Measurements from ENCODE around the gene HES7.
"Not testable (repeated sequence)": the region's sequence is repeated elsewhere in the genome, so short reads cannot be mapped to it uniquely, and the experiment has no call there.

Gene HES7

DNA sequence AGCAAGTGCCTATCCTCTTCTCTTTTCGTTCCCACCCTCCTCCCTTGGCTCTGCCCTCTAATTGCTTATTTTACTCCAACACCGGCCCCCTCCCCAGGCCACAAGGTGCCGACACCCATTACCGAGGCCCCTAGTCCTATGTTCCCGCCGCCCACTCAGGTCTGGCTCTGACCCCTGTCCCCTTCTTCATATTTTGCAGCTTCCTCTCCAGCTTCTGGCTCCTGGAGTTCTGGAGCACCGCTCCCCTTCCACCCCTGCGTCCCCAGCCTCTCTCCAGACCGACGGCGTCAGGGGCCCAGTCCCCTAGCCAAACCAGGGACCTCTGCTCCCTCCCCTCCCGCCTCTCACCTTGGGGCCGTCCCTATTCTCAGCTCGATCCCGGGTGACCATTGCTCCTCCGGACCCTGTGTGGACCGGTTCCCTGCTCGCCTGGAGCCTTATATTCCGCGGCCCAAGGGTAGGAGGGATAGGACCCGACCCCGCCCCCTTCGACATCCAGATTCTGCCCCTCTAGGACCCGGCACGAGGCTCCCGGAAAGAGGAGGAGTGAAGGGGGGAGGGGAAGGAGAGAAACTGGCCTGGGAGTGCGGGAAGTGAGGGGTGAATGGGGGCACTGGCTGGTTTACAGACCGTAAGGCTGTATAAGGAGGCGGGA is at the start of gene HES7:
TSS of gene HES7 (minus strand) at position 412 of the 655 bp plus-strand sequence. CDS start at position 390, 22 bp downstream.
- DNase-seq (ENCODE audit: low read depth in 2 of 2): no peak

DNA sequence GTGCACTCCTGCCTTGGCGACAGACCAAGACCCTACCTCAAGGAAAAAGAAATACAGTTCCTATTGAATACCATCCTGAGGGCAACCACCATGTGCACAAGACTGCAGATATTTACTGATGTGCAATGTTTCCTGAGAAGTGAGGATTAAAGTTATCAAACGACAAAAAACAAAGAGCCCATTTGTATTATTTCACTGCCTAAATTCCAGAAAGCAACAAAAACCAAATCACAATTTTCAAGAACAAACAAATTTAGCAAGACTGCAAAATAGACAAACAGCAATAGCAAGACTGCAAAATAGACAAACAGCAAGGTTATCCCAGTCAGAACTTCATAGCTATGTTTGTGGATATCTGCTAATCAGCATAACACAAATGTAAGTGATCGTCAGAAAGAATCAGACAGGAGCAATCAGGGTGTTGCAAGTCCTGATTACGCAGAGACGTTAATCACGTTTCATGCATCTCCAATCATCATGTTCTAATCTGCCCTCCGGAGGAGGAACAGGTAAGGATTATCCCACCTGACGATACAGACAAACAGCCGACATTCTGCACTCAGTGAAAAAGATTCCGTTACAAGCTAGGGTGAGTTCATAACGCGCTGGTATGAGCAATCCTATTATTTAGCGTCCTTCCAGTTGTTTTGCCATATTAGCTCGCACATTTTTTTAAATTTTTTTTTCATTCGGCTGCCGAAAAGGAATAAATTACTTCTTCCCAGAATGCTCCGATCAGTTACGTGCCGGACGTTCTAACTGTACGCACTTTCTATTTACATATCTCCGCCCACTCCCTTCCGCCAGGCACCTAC is 49.4 kb upstream of the HES7 start:
- DNase-seq (ENCODE audit: low read depth in 2 of 2): peak; percentile 61 to 66

DNA sequence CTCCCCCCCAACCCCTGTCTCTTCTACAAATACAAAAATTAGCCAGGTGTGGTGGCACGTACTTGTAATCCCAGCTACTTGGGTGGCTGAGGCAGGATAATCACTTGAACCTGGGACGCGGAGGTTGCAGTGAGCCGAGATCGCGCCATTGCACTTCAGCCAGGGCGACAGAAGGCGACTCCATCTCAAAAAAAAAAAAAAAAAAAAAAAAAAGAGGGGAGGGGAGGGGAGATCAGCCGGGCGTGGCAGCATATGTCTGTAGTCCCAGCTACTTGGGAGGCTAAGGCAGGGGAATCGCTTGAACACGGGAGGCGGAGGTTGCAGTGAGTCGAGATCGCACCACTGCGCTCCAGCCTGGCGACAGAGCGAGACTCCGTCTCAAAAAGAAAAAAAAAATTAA is 46.3 kb upstream of the HES7 start:
- DNase-seq (ENCODE audit: low read depth in 2 of 2): not testable (repeated sequence)

GRCh38 chr17:8167526-8167925 is 43.6 kb upstream of the HES7 start:
- DNase-seq (ENCODE audit: low read depth in 2 of 2): no peak

DNA sequence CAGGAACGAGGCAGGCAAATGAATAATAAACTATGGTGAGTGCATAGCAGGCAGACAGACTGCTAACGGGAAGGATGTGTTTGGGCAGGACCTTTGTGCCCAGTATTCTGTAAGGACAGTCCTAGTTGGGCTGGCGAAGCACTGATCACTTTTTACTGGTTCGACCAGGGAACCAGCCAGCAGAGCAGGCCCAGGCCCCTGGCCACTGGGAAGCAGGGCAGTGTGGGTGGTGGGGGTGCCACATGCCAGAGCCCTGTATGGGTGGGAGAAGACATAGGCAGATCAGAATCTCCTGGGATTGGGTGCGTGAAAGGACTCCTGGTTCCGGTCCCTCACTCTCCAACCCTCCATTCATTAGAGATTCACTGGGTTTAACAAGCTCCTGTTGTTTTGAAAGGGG is 42.8 kb upstream of the HES7 start:
- no peak for DNase-seq (ENCODE audit: low read depth in 2 of 2)

GRCh38 chr17:8164815-8165131 is 40.9 kb upstream of the HES7 start:
- no peak for DNase-seq (ENCODE audit: low read depth in 2 of 2)

GRCh38 chr17:8163978-8164814 is 40.3 kb upstream of the HES7 start:
- DNase-seq (ENCODE audit: low read depth in 2 of 2): peak; percentile 62 to 71

DNA sequence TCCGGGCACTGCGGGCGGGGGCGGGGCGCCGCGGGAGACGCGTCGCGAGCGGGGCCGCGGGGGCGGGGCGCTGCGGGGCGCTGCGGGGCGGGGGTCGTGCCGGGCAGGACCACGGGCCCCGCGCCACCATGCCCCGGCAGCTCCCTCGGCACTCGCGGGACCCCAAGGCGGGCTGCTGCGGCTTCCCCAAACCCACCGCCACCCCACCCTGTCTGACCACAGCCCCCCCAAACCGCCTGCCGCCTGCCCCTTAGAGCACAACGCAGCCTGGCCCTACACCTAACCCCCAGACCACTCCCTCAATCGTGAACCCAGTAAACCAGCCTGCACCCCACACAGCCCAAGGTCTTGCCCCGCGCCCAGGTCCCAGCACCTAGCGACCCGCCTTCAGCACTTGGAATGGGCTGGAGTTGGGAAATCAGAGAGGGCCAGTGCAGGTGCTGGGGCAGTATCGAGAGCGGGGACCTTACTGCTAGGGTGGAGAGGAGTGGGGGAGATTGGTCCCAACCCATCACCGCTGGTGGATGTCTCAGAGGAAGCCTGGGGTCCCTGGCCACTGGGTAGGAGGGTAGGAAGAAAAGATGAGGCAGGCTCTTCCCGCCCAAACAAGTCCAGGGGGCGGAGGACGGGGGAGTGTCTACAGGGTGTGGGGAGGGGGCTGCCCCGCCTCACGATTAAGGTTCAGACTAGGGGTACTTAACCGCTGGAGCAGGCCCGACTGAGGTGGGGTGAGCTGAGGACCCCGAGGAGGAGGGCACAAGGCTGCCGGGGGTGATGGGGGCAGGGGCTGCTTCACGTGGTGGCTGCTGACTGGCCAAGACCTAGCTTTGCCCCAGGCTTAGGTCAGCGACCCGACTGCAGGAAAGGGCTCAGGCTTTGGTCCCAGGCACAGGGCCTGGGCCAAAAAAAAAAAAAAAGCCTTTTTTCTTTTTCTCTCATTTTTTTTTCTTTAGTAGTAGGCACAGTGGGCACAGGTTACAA is 39.4 kb upstream of the HES7 start:
- no peak for DNase-seq (ENCODE audit: low read depth in 2 of 2)

DNA sequence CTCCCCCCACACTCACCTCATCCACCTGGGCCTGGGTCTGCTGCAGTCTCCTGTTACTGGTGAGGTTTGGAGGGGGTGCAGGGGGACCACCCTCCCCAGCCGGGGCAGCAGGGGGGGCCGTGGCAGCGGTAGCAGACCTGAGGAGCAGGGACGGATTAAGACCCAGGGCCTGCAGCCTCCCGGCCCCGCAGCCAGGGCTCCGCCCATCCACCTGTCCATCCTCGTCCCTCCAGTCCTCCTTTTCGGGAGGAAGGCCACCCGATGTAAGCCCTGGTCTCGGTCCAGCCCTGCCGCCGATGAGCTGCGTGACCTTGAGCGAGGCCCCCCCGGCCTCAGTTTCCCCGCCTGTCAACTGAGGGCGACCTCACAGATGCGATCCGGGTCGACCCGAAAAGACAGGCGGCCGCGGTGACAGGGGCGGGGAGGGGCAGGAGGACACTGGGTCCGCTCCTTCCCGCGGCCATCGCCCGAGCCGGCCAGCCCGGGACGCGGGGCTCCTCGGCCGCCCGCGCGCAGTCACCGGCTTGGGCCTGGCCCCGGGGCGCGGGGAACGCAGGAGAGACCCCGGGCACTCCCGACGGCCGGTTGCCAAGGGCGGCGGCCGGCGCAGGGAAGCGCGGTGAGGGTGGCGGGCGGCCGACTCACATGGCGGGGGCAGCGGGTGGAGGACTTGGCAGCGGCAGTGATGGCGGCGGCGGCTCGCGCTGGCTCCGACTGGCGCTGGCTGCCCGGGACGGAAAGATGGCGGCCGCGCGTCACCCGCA is 38.5 kb upstream of the HES7 start, which contains the start of gene VAMP2:
TSS of gene VAMP2 (minus strand) at position 716 of the 764 bp plus-strand sequence. CDS start at position 647, 69 bp downstream.
- DNase-seq (ENCODE audit: low read depth in 2 of 2): peak; percentile 69 to 73

DNA sequence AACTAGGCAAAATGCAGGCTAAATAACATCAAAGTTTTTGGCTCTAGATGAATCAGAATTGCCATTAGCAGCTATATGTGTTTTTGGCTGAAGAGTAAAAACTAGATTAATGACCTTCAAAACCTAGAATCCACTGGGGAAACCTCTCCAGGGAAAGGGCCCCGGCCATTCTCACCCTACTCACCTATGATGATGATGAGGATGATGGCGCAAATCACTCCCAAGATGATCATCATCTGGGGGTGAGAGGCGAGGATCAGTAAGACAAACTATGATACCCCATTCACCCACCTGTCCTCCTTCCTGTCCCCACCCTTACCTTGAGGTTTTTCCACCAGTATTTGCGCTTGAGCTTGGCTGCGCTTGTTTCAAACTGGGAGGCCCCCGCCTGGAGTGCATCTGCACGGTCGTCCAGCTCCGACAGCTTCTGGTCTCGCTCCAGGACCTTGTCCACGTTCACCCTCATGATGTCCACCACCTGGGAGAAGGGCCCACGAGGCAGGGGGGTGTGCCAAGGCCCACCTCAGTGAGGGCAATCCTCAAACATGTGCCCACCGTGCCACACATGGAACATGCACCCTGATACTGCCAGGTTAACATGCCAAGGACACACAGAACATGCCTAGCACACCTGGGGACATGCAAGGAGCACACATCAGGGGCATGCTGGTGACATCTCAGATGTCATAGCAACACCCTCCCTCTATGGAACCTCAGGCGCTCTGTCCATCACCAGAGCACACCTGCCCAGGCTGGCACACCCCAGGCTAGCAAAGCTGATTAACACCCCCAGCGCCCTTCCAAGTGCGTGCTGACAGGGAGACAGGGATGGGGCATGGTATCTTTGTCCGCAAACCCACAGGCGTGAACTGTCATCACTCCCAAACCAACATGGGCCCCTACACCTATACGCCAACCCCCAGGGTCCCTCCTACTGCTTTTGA is 37.7 kb upstream of the HES7 start:
- no peak for DNase-seq (ENCODE audit: low read depth in 2 of 2)

DNA sequence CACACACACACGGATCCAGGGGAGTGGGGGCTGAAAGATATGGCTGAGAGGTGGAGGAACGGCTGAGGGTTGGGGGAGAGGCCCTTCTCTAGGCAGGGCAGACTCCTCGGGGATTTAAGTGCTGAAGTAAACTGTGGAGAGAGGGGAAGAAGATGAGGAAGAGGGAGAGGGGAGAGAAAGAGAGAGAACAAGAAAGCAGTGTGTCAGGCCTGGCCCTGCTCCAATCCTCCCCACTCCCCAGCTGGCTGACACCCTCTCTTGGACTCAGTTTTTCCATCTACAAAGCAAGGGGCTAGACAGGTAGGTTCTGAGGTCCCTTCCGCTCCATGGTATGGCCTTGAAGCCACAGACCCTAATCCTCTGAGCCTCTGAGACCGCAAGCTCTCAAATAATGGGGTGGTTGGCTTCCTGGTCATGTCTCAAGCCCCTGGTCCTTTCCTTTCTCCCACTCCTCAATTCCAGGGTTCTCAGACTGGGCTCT is 36.9 kb upstream of the HES7 start:
- no peak for DNase-seq (ENCODE audit: low read depth in 2 of 2)

- no peak for DNase-seq (ENCODE audit: low read depth in 2 of 2)
Measured at GRCh38 chr17:8160224-8160577, 36.3 kb upstream of the HES7 start.

DNA sequence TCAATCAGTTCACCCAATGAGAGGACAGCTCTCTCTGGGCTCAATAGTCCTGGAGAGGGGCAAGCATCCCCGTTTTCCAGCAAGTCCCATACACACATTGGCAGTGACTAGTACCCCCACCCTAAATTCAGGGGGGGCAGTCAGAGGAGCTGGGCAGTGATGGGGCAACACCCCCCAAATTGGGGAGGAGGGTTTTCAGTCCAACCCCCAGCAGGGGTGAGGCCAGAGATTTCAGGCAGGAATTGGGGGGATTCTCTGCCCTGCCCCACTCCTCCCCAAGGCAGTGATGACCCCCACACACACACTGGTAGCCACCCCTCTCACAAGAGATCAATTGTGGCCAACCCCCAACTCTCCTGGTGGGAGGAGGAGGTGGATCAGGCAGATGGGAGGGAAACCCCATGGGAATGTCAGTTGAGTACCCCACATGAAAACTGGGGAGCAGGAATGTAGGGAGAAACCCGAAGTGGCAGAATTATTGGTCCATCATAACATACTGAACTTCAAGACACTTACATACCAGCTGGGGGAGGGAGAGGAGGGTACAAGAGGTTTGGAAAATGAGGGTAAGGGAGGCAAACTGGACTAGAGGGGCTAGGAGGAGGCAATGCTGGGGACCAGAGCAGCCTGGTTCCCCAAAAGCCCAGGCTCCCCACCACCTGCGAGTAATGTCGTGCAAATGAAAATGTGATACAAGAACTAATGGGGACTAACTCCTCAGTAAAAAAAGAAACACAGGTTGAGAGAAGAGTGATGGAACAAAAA is 35.7 kb upstream of the HES7 start:
- DNase-seq (ENCODE audit: low read depth in 2 of 2): no peak

DNA sequence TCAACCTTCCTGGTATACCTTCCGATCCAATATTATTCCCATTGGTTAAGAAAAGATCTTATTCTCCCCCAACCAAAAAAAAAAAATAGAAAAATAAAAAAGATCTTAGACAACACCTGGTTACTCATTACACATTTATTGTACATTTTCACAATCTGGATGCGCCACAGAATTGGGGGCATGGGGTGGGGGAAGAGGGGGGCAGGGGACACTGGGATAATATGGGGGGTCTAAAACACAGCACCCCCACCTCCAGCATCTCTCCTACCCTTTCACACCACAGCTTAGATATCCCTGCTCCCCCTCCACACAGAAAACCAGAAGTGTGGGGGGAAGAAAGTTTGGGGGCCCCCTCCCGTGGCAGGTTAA is 35.1 kb upstream of the HES7 start:
- no peak for DNase-seq (ENCODE audit: low read depth in 2 of 2)

DNA sequence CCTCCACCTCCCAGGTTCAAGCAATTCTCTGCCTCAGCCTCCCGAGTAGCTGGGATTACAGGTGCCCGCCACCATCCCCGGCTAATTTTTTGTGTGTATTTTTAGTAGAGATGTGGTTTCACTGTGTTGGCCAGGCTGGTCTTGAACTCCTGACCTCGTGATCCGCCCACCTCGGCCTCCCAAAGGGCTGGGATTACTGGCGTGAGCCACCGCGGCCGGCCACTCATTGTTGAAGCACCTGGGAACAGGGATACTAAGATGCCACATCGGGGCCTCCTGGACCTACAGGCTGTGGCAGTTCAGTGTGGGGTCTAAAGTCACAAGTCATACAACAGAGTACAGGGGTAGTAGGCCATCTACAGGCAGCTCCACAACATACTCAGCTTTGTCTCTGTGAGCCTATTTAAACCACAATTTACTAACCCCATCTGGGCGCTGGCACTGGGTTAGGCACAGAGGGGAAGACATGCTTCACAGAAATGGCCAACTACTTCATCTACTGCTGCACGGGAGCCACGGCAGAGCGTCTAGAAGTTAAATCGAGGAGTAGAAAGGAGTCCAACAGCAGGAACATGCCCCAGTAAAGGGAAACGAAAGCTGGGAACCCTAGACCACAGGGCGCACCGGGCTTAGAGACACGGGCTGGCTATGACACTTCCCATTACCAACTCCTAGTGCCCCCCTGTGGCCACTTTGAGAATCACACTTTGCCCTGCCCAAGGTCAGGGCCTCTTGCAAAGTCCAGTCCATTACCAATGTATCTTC is 34.5 kb upstream of the HES7 start:
- peak; percentile 74 to 76 for DNase-seq (ENCODE audit: low read depth in 2 of 2)

GRCh38 chr17:8156246-8156992 is 32.5 kb upstream of the HES7 start:
- DNase-seq (ENCODE audit: low read depth in 2 of 2): peak; percentile 100

DNA sequence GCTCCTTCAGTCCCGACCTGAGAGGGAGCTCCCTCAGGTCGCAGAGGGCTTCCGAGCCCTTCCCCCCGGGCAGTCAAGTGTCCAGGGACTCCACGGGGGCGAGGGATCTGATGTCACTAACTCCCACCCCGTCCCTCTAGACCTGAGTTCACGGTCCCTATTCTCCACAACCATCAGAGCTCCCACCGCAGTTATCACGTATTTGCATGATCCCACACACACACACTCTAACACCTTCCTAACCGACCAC is 32.0 kb upstream of the HES7 start:
- DNase-seq (ENCODE audit: low read depth in 2 of 2): no peak

All from stimulated activated CD8-positive, alpha-beta memory T cell treated with anti-CD3 and anti-CD28 coated beads, Interleukin-15, amount 100 ng/mL, for 48 hours (primary cell).